ENCODE results near the gene GNE.

DNA sequence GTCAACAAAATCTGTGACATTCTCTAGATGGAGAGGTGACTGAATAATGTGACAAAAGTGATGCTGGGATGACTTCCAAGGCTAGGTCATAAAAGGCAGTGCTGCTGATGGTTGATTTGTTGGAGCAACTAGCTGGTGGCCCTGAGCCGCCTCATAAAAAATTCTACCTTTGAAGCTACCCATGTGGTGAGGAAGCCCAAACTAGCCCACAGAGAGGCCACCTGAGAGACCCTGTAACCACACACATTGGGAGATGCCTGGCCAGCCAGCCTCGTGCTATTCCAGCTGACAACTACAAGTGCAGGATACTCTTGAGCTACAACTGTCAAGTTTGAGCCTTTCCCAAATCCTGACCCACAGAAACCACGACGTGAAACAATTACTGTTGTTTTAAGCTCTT, 44.9 kb downstream of the GNE start:
- TF ChIP-seq CTCF (IDR thresholded peaks at IDR 0.05) (no peak), POLR2A (IDR thresholded peaks at IDR 0.05; ENCODE audit: low read depth) (no peak), POLR2AphosphoS5 (IDR thresholded peaks at IDR 0.05) (no peak)

All from esophagus muscularis mucosa (tissue), 3 donors.